Stimulated activated naive CD4-positive, alpha-beta T cell (primary cell): ENCODE measurements around the gene PLXNC1.
A peak's percentile ranks its signal among the peaks of the same experiment; 100 is the strongest.

Experiments
- DNase-seq, 6 experiments: peaks; one replicate each; lab custom pipeline; 2025; lab: John Stamatoyannopoulos, UW

The PLXNC1 gene

GRCh38 chr12:94239332-94239993 is 91.1 kb downstream of the PLXNC1 start:
- no peak for DNase-seq

- DNase-seq, result no peak
These were observed 91.8 kb downstream of the PLXNC1 start for GRCh38 chr12:94240171-94240570.

- no peak for DNase-seq
These were observed 94.5 kb downstream of the PLXNC1 start for GRCh38 chr12:94242901-94243300.

GRCh38 chr12:94244165-94245133 is 96.1 kb downstream of the PLXNC1 start:
- peak in 1 of 6 experiments; percentile 2 for DNase-seq

- no peak for DNase-seq
These were observed 97.4 kb downstream of the PLXNC1 start for GRCh38 chr12:94245631-94246383.

- no peak for DNase-seq
These were observed 98.9 kb downstream of the PLXNC1 start for GRCh38 chr12:94247246-94247645.

- DNase-seq, result no peak
These were observed 100.2 kb downstream of the PLXNC1 start for GRCh38 chr12:94248582-94248981.

GRCh38 chr12:94250130-94250529 is 101.8 kb downstream of the PLXNC1 start:
- no peak for DNase-seq

- DNase-seq, result no peak
These were observed 105.9 kb downstream of the PLXNC1 start for GRCh38 chr12:94254270-94254669.

GRCh38 chr12:94255006-94255405 is 106.6 kb downstream of the PLXNC1 start:
- DNase-seq, result no peak

- no peak for DNase-seq
These were observed 107.1 kb downstream of the PLXNC1 start for GRCh38 chr12:94255428-94255827.

GRCh38 chr12:94258593-94258992 is 110.2 kb downstream of the PLXNC1 start:
- DNase-seq, result no peak

- DNase-seq, result no peak
These were observed 111.6 kb downstream of the PLXNC1 start for GRCh38 chr12:94260017-94260416.

GRCh38 chr12:94260717-94261116 is 112.3 kb downstream of the PLXNC1 start:
- DNase-seq, result no peak

GRCh38 chr12:94261119-94261518 is 112.7 kb downstream of the PLXNC1 start:
- DNase-seq, result no peak

GRCh38 chr12:94261786-94262185 is 113.4 kb downstream of the PLXNC1 start:
- no peak for DNase-seq

- DNase-seq, result peak; percentile 47 to 80 (median 66)
These were observed 114.0 kb downstream of the PLXNC1 start for GRCh38 chr12:94262228-94263010.

- peak; percentile 38 to 73 (median 47) for DNase-seq
These were observed 114.8 kb downstream of the PLXNC1 start for GRCh38 chr12:94263011-94263811.

GRCh38 chr12:94263905-94264561 is 115.7 kb downstream of the PLXNC1 start:
- no peak for DNase-seq
